Trophoblast cell (in vitro differentiated cells and primary cell): ENCODE measurements around the gene GCC1.
A peak's percentile ranks its signal among the peaks of the same experiment; 100 is the strongest.

ENCODE experiments used
- DNase-seq, 2 donors: peaks; one replicate each; pipeline ENCODE4 v3.0.0-alpha.2; 2016
- H2AFZ ChIP-seq: 2 replicates; pipeline ENCODE4 v1.6.1; 2013; ENCODE audit warnings: low read length, moderate library complexity, mild to moderate bottlenecking; ENCODE audit not compliant: insufficient read depth, poor library complexity
- H2AK5ac ChIP-seq: 2 replicates; pipeline ENCODE4 v1.6.1; 2013; ENCODE audit warnings: mild to moderate bottlenecking, low read length
- H2BK120ac ChIP-seq: 2 replicates; pipeline ENCODE4 v1.6.1; 2013; ENCODE audit warnings: low read length, mild to moderate bottlenecking, moderate library complexity; ENCODE audit not compliant: insufficient read depth, poor library complexity
- H2BK12ac ChIP-seq: 2 replicates; pipeline ENCODE4 v1.6.1; 2013; ENCODE audit warnings: mild to moderate bottlenecking, low read length, moderate library complexity
- H2BK5ac ChIP-seq: 2 replicates; pipeline ENCODE4 v1.6.1; 2013; ENCODE audit warnings: low read length, low read depth, moderate library complexity, mild to moderate bottlenecking; ENCODE audit not compliant: poor library complexity
- H3K14ac ChIP-seq: 2 replicates; pipeline ENCODE4 v1.6.1; 2013; ENCODE audit warnings: mild to moderate bottlenecking, low read length
- H3K18ac ChIP-seq: 2 replicates; pipeline ENCODE4 v1.6.1; 2013; ENCODE audit warnings: mild to moderate bottlenecking, low read length
- H3K23ac ChIP-seq: 2 replicates; pipeline ENCODE4 v1.6.1; 2013; ENCODE audit warnings: low read length
- H3K27ac ChIP-seq: 2 replicates; pipeline ENCODE4 v1.5.1; 2013; ENCODE audit warnings: low read depth, mild to moderate bottlenecking, inconsistent platforms, low read length, moderate library complexity
- H3K27me3 ChIP-seq: 2 replicates; pipeline ENCODE4 v1.6.1; 2013; ENCODE audit warnings: inconsistent platforms, mild to moderate bottlenecking, low read length, moderate library complexity; ENCODE audit not compliant: insufficient read depth
- H3K36me3 ChIP-seq, 2 experiments: 1 replicate in 1 of 2; 2 replicates in 1 of 2; pipeline ENCODE4 v1.6.1; 2013; ENCODE audit warnings: low read length in 2 of 2, mild to moderate bottlenecking in 2 of 2, moderate library complexity in 1 of 2; ENCODE audit not compliant: insufficient read depth in 2 of 2, control insufficient read depth in 1 of 2
- H3K4ac ChIP-seq: 2 replicates; pipeline ENCODE4 v1.6.1; 2013; ENCODE audit warnings: low read depth, mild to moderate bottlenecking, low read length, moderate library complexity
- H3K4me1 ChIP-seq, 2 experiments: 1 replicate in 1 of 2; 2 replicates in 1 of 2; pipeline ENCODE4 v1.6.1; 2013; ENCODE audit warnings: low read length in 2 of 2, mild to moderate bottlenecking in 2 of 2, moderate library complexity in 1 of 2; ENCODE audit not compliant: insufficient read depth in 2 of 2, control insufficient read depth in 1 of 2
- H3K4me2 ChIP-seq: 2 replicates; pipeline ENCODE4 v1.6.1; 2013; ENCODE audit warnings: inconsistent platforms, mild to moderate bottlenecking, low read length, moderate library complexity
- H3K4me3 ChIP-seq: 2 replicates; pipeline ENCODE4 v1.5.1; 2013; ENCODE audit warnings: mild to moderate bottlenecking, low read depth, low read length, inconsistent platforms
- H3K79me1 ChIP-seq: one replicate; pipeline ENCODE4 v1.6.1; 2013; ENCODE audit warnings: low read length
- H3K79me2 ChIP-seq: 2 replicates; pipeline ENCODE4 v1.6.1; 2013; ENCODE audit warnings: low read length, mild to moderate bottlenecking; ENCODE audit not compliant: control insufficient read depth, insufficient read depth, poor library complexity
- H3K9ac ChIP-seq: 2 replicates; pipeline ENCODE4 v1.6.1; 2013; ENCODE audit warnings: mild to moderate bottlenecking, low read length
- H3K9me3 ChIP-seq: 2 replicates; pipeline ENCODE4 v1.6.1; 2013; ENCODE audit warnings: low read depth, mild to moderate bottlenecking, control low read depth, inconsistent platforms, low read length; ENCODE audit not compliant: insufficient read depth
- H4K12ac ChIP-seq: 2 replicates; pipeline ENCODE4 v1.6.1; 2013; ENCODE audit warnings: low read depth, mild to moderate bottlenecking, low read length, moderate library complexity
- H4K8ac ChIP-seq: 2 replicates; pipeline ENCODE4 v1.6.1; 2013; ENCODE audit warnings: low read depth, mild to moderate bottlenecking, low read length, moderate library complexity
- H4K91ac ChIP-seq: one replicate; pipeline ENCODE4 v1.6.1; 2013; ENCODE audit warnings: low read depth, mild to moderate bottlenecking, low read length, moderate library complexity
- WGBS: extraction: QIAGEN DNeasy Blood & Tissue Kit; methylation state at CpG from one replicate; pipeline ENCODE4 v1.1.7; 2013; ENCODE audit warnings: missing lambda C conversion rate; ENCODE audit not compliant: insufficient read length, insufficient coverage; ENCODE audit errors: extremely low coverage; 5-methylcytosine and 5-hydroxymethylcytosine counted together

The GCC1 gene

DNA sequence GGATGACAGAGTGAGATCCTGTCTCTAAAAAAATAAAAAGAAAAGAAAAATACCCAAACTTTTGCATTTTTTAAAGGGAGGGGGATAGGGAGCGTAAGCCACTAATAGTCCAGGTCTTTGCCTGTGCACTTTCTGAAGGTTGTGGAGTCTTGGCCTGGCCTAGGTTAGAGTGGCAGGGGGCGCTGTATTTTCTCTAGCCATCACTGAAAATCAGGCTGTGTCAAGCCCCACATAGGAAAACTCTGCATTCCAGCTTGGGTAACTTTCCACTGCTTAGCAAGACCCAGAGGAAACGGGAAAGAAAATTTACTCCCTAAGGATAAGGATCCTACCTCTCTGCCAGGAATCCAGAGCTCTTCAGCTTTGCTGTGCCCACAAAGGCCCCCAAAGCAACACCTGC lies 43.0 kb upstream of the GCC1 start:
- Histone ChIP-seq H3K9me3 (no peaks in the 10 kb centered on the region), H3K9ac (no peak overlapping the region), H4K8ac (no peak overlapping the region), H3K79me2 (no peaks in the 10 kb centered on the region), H3K79me1 (no peaks in the 10 kb centered on the region), H2BK12ac (no peak overlapping the region), H2BK120ac (no peak overlapping the region), H3K4ac (no peak overlapping the region), H2BK5ac (no peak overlapping the region), H3K23ac (no peak overlapping the region), H4K12ac (no peak overlapping the region), H4K91ac (no peak overlapping the region), H3K14ac (no peak overlapping the region), H3K27me3 (no peaks in the 10 kb centered on the region), H3K18ac (no peak overlapping the region), H3K4me1 (peaks cover 0 to 9% of the 10 kb centered on the region in 2 experiments), H3K4me3 (no peak overlapping the region), H3K36me3 (no peaks in the 10 kb centered on the region), H3K4me2 (no peak overlapping the region), H2AK5ac (no peak overlapping the region), H3K27ac (no peak overlapping the region), H2AFZ (no peak overlapping the region)
- no peak for DNase-seq
- WGBS = no CpG with 5 or more reads among the region's 3 CpGs

DNA sequence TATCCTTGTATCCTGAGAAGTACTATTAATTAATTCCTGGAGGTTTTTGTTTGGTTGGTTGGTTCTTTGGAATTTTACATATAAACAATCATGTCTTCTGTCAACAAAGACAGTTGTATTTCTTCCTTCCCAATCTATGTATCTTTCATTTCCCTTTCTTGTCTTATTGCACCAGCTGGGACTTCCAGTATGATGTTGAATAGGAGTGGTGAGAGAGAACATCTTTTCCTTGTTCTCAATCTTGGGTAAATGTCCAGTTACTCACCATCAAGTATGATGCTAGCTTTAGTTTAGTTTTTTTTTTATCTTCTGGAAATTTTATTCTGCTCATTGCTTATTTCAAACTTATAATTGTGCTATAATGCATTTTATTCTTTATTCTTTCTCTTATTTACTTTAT lies 39.9 kb upstream of the GCC1 start:
- H3K23ac ChIP-seq = no peak overlapping the region
- no peak overlapping the region for H2AFZ ChIP-seq
- no peak overlapping the region for H2BK12ac ChIP-seq
- H3K27me3 ChIP-seq = peaks cover 7% of the 10 kb centered on the region
- no peak overlapping the region for H3K4ac ChIP-seq
- no peak overlapping the region for H3K14ac ChIP-seq
- no peak overlapping the region for H2AK5ac ChIP-seq
- no peaks in the 10 kb centered on the region for H3K36me3 ChIP-seq
- DNase-seq = no peak
- no peaks in the 10 kb centered on the region for H3K79me2 ChIP-seq
- H2BK5ac ChIP-seq = no peak overlapping the region
- H3K4me2 ChIP-seq = no peak overlapping the region
- H3K4me3 ChIP-seq = no peak overlapping the region
- no peak overlapping the region for H3K27ac ChIP-seq
- H3K18ac ChIP-seq = no peak overlapping the region
- no peak overlapping the region for H2BK120ac ChIP-seq
- no peak overlapping the region for H4K91ac ChIP-seq
- H3K9me3 ChIP-seq = no peaks in the 10 kb centered on the region
- H4K8ac ChIP-seq = no peak overlapping the region
- no peaks in the 10 kb centered on the region for H3K79me1 ChIP-seq
- H3K9ac ChIP-seq = no peak overlapping the region
- no peak overlapping the region for H4K12ac ChIP-seq
- H3K4me1 ChIP-seq = peaks cover 0 to 3% of the 10 kb centered on the region in 2 experiments

DNA sequence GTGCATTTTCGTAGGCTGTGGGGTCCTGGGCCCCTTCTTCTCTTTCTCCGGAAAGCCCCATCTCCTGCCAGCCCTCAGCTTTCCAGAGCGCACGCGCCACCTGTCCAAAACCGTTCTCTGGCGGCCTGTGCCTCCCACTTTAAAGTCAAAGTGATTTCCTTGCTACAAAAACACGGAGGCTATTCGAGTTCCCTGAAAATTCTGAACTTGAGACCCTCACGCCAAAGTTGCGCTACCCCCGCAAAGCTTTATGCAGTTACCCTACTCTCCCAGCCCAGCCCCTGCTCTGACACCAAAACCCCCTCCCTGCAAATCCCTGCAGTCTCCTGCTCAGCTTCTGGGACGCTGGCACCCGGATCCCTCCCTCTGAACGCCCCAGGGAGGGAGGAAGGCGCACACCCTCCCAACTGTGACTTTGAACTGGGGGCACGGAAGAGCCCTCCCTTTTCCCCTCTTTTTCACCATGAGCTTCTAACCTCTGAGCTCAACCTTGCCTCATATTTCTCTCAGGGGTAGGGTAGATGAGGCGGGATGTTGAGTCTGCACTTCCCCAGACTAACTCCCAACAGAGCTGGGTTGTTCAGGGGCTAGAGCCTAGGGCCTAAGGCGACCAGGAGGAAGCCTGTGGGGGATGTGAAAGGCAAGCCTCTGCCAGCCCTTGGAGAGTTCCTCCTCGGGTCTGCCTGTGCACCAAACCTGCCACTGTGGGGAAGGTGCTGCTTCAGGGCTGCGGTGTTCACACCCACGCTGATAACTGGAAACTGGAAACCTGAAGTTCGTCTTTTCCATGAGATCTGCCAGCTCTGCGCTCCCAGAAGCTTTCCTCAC lies 35.2 kb upstream of the GCC1 start:
- H2BK5ac ChIP-seq = no peak overlapping the region
- H3K9ac ChIP-seq = no peak overlapping the region
- H3K36me3 ChIP-seq = no peaks in the 10 kb centered on the region
- whole genome bisulfite sequencing = no CpG with 5 or more reads among the region's 24 CpGs
- H3K4me2 ChIP-seq = no peak overlapping the region
- H4K8ac ChIP-seq = no peak overlapping the region
- no peaks in the 10 kb centered on the region for H3K79me2 ChIP-seq
- H2AFZ ChIP-seq = no peak overlapping the region
- H3K79me1 ChIP-seq = no peaks in the 10 kb centered on the region
- H3K23ac ChIP-seq = no peak overlapping the region
- H3K4ac ChIP-seq = no peak overlapping the region
- no peak for DNase-seq
- no peak overlapping the region for H2BK120ac ChIP-seq
- H3K4me1 ChIP-seq = no peaks in the 10 kb centered on the region
- no peak overlapping the region for H3K4me3 ChIP-seq
- H3K9me3 ChIP-seq = peaks cover 4% of the 10 kb centered on the region
- H4K91ac ChIP-seq = no peak overlapping the region
- no peak overlapping the region for H2BK12ac ChIP-seq
- no peak overlapping the region for H3K14ac ChIP-seq
- peaks cover 20% of the 10 kb centered on the region for H3K27me3 ChIP-seq
- no peak overlapping the region for H4K12ac ChIP-seq
- H3K27ac ChIP-seq = no peak overlapping the region
- no peak overlapping the region for H2AK5ac ChIP-seq
- no peak overlapping the region for H3K18ac ChIP-seq

DNA sequence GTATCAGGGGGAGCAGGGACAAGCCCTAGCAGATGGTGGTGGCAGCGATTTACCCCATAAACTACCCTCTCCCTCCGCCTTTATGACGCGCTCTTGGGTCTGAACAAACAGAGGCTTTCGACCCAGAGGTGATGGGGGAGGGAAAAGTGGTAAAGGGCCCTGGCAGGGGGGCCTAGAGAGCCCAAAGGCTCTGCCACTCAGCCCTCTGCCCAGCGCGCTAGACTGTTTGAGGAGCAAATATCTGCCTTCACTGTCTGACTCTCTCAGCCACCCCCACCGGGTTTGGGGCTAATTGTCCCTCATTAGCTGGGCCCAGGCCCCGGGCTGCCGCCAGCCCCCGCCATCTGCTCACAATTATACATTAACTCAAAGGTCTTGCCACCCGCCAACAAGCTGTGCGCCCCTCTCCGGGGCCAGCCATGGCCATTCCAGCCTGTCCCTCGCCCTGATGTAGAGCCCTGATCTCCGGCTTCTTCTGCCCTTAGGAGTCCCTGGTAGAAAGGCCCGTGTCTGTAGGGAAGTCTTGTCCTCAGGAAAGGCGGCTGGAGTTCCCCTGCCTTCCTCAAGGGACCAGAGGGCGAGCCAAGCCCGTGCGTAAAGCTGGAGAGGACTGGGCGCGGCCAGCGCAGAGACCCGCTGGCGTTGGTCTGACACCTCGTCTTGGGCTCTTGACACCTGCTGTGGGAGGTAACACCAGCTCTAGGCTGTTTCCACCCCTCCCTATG lies 34.4 kb upstream of the GCC1 start:
- Histone ChIP-seq H2AFZ (no peak overlapping the region), H3K14ac (no peak overlapping the region), H2BK120ac (no peak overlapping the region), H3K4me2 (no peak overlapping the region), H3K9ac (no peak overlapping the region), H3K4me3 (peak overlapping the region; percentile 34), H2AK5ac (no peak overlapping the region), H3K36me3 (no peaks in the 10 kb centered on the region), H3K18ac (no peak overlapping the region), H4K8ac (no peak overlapping the region), H4K91ac (no peak overlapping the region), H3K79me2 (no peaks in the 10 kb centered on the region), H3K23ac (no peak overlapping the region), H4K12ac (no peak overlapping the region), H2BK5ac (no peak overlapping the region), H3K27ac (no peak overlapping the region), H3K4ac (no peak overlapping the region), H2BK12ac (no peak overlapping the region), H3K79me1 (no peaks in the 10 kb centered on the region), H3K4me1 (no peaks in the 10 kb centered on the region), H3K27me3 (peaks cover 20% of the 10 kb centered on the region), H3K9me3 (peaks cover 4% of the 10 kb centered on the region)
- DNase-seq = peak in 1 of 2 donors; percentile 19
- no CpG with 5 or more reads among the region's 27 CpGs for WGBS
